HuH-7.5 (cell line): ENCODE results near the gene ISYNA1.

ENCODE experiments used
- DNase-seq: peaks from one replicate; pipeline ENCODE4 v3.0.0; 2011; ENCODE audit warnings: low spot score

The ISYNA1 gene

DNA sequence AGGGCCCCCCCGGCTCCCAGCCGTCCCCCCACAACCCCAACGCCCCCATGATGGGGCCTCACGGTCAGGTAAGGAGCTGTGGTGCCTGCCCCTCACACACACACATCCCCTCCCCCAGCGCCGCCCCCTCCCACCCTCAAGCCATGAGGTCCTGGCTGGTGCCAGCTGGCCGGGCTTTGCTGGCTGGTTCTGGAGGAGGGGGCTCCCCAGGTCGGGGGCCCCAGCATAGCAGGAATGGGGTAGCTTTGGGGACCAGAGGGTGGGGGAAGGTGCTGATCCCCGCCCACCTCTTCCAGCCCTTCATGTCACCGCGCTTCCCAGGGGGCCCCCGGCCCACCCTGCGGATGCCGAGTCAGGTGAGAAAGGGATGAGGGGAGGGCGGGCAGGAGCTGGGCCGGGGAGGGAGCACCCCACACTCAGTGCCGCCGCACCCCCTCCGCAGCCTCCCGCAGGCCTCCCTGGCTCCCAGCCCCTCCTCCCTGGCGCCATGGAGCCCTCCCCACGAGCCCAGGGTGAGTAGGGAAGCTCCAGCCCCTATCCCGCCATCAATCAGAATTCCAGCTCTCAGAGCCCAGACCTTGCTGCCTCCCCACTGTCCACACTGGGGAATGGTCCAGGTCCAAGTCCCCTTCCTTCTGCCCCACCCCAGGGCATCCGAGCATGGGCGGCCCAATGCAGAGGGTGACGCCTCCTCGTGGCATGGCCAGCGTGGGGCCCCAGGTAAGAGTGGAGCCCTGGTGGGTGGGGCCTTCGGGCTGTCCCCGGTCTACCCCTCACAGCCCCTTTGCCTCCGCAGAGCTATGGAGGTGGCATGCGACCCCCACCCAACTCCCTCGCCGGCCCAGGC lies 6.4 kb downstream of the ISYNA1 start:
- no peak for DNase-seq

DNA sequence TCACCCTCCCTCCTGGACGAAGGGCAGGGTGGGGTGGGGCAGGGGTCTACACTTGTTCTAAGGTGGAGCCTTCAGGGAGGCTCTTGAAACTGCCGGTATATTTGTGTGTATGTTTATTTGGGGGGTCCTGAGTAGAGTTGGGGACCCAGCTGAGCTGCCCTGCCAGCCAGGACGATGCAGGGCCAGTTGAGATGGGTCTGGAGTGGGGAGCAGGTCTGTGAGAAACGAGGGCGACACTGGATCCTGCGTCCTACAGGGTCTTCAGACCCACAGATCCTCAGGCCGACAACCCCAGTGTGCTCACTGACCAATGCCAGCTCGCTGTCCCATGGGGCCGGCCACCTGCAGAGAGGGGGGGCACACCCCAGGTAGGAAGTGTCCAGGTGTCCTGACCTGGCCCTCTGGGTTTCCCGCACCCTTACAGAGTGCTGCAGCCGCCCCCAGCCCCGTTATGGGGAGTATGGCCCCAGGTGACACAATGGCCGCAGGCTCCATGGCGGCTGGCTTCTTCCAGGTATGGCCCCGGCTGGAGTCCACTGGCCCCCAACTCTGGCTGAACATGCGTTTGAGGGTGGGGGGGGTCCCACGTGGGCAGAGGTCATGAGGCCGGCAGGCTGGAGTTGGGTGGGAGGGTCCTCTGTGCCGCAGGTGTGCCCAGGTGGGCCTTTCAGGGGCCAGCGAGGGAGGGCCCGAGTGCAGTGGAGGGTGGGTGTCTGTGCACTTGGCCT lies 7.4 kb downstream of the ISYNA1 start:
- DNase-seq = no peak

DNA sequence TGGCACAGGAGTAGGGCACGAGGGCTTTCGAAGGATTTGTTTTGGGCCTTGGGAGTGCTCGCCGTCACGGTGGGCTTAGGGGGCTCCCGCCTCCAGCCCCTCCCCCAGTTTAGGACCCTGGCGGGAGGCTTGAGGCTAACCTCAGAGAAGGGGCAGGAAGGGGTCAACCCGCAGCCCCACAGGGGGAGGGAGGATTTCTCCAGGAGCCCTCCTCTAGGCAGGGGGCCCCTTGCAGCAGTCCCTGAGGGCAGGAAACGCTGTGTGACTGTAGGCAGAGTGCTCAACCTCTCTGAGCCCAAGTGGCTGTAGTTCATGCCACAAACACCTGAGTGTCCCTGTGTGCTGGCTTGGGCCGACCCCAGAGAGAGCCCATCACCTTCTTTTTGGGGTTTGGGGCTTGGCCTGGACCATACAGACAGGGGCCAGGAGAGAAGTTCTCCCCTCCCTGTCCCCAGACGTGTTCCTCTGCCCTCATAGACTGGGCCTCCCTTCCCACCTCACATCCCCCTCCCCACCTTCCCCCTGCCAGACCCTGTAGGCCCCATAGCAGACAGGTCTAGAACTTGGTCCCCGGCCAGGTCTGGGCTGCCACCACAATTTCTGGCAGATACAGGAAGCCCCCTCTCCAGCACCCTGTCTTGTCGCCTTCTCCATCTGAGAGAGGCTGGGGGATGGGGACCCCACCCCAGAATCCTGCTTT lies 8.1 kb downstream of the ISYNA1 start:
- DNase-seq = no peak

DNA sequence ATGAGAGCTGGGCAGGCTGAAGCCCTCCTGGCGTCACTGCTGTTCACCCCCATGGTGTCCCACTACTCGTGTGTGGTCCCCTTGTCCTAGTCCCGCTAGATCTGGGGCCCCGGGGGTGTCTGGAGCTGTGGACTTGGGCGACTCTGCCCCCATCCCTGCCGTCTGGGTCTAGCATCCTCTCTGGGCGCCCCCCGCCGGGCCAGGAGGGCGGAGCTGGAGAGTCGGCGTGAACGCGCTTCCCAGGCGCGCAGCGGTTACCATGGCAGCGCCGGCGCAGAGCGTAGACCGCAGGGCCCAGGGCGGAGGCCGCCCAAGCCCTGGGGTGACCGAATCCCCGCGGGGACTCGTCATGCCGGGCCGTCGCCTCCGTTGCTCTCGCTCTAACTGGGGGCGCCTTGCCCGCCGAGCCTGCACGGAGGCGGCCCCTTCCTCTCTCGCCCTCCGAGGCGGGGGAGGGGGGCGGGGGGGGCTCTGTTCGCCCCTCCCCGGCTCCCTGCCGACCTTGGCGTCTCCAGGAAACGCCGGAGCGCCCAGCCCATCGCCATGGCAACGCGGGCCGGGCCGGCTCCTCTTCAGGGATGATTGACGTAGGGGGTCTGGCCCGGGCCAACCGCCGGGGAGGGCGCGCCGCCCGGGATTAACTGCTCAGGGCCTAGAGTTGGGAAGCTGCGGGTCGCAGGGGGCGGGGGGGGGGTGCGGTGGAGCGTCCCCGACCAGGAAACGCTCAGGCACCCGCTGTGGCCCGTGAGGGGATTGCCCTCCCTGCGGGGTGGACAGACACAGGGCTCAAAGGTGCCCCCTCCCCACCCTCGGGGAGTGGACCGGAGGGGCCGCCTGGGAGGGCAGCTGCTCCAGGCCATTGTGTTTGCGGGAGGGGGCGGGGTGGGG lies 8.9 kb downstream of the ISYNA1 start:
- no peak for DNase-seq

DNA sequence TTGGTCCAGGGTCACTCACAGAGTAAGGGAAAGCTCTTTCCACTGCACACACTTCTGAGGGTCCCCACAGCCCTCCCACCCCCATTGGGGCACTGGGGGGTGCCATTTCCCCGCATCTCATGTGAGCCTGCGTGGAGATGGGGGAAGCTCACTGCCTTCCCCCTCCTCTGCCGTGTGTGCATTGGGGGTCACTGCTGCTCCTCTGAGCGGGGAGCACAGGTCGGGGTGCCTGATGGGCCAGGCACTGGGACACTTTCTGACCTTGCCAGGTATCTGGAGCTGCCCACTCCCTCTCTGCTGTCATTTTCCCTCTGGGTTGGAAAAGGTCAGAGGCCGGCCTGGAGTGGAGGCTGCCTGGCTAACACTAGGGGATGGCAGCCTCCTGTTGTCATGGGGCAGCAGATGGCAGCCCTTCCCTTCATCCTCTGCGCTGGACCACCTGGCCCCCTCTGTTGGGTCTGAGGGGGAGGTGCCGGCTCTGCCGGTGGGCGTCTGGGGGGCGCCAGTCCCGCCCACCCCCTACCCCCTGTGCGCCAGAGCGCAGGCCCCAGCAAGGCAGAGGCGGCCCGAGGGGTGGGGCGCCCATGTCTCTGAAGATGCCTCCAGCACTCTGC lies 9.7 kb downstream of the ISYNA1 start:
- no peak for DNase-seq

DNA sequence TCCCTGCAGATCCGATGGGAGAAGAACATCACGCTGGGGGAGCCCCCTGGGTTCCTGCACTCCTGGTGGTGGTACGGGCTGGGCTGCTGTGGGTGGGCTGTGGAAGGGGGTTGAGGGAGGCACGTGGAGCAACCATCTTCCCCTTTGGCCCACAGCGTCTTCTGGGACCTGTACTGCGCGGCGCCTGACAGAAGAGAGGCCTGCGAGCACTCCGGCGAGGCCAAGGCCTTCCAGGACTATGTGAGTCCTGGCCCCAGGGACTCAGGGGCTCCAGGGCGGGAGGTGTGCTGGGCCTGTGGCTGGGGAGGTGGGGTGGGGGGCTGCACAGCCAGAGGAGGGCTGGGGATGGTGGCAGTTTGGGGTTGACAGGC lies 10.2 kb downstream of the ISYNA1 start:
- no peak for DNase-seq

DNA sequence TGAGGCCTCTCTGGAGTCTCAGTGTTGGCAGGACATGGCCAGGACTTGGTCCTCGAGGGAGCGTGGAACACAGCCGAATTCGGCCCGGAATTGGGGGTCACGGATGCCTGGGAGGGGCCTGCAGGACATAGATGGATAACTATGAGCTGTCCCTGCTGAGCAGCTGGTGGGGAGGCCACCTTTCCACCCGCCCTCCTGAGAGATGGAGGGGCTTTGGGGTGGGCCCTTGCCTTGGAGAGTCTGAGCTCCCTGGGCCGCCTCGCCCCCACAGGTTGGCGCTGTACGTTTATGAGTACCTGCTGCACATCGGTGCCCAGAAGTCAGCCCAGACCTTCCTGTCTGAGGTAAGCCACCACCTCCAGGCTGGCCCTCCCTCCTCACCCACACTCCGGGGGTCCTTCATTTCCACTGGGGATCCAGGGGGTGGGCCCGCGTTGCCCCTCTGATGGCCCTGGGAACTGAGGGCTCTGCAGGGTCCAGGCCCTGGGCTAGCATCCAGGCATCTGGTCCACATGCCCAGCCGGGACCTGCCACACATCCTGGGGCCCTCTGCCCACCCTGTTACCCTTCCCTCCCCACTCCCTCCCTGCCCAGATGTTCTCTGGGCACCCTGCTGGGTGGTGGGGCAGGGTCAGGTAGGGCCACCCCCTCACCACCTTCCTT lies 10.7 kb downstream of the ISYNA1 start:
- DNase-seq = no peak

DNA sequence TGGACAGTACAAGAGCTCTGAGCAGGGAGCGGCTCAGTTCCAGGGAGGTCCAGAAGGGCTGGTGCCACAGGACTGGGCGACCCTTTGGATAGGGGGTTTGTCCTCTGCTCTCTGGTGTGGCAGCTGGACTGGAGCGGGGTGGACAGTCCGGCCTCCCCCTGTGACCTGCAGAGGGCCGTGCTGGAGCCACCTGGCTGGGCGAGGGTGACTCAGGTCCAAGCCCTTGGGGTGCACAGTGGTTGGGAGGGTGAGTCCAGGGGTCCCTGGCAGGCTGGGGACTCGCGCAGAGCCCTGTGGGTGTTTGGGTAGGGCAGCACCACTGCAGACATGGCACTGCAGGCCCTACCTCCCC lies 11.5 kb downstream of the ISYNA1 start:
- DNase-seq = no peak

DNA sequence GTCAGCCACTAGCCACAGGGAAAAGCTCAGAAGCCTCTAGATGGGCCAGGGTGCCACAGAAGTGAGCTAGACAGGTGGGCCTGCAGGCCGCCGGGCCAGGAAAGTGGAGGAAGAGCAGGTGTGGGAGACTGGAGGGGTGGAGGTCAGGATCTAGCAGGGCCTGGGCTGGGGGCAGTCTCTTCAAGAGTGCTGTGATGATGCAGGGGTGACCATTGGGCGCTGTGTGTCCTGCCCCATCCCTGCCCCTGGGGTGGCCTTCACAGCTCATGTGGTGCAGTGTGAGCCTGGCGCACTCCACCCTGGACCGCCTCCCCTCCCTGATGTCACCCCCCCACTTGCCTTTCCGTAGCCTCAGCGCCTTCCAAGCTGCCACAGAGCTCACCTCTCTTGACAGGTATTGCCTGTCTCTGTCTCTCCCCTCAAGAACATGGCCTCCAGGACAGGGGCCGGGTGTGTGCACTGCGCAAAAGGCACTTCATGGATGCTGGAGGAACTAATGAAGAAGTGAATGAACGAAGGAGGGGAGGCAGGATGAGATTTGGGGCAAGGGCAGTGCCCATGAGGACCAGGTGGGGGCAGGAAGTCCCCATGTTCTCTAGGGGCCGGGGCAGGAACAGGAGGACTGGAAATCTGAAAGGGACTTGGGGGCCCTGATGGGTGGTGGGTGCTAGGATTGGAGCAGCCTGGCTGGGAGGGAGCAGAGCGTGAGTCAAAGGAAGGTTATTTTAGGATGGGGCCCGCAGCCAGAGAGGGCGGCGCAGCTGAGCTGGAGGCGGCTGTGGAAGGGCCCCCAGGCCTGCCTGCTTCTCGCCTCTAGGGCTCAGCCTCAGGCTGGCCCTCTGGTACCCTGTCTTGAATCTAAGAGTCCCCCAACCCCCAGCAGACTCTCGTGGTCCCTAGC lies 12.2 kb downstream of the ISYNA1 start:
- DNase-seq = no peak

DNA sequence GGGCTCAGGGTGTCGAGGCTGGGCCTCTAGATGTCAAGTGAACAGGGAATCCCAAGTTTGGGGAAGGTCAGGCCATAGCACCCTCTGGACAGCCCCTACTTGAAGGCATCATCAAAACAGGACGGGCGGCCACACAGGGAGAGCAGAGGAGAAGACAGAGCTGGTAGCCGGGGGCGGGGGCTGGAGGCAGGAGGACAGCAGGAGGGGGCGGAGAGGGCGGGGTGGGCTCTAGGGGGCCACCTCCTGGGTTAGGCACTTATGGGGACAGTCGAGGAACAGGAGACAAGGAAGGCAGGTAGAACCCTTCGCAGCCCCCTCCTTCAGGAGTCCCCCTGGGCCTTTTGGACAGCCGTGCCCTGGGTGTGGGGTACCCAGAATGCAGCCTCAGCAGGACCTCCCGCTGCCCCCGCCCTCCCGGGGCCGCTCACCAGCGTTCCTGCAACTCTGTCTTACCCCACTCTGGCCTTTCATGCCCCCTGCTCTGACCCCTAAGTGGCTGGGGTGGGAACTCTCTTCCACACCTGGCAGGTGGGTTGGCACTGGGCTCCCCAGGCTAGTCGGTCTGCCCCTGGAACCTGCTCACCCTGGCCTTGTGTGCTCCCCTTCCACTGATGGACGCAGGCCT lies 12.9 kb downstream of the ISYNA1 start:
- DNase-seq = no peak

DNA sequence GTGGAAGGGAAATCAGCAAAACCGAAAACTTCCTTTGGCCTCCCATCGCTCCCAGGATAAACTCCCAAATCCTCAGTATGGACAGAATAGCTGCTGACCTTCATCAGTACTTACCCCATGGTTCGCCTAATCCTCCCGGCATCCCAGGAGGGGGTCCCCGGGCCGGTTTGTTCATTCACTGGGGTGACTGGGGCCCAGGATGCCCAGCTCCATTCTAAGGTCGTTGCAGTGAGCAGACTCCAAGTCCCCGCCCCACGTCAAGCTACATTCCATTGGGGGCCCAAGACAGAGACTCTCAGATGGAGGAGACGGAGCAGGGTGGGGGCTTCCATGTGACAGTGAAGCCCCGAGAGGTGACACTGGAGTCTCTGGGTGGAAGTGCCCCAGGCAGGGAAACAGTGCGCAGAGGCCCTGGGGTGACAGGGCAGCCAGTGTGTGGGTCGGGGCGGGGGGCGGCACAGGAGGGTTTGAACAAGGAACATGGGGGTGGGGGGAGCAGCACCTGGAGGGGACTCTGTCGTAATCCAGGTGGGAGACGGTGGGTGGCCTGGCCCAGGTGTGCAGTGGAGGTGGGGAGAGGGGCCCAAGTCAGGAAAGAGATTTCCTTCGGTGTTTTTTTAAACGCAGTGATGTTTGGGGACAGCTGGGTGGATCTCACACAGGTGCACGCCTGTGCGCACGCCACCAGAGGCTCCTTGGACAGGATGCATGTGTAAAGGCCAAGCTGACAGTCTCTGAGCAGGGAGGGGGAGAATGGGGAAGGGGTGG lies 13.6 kb downstream of the ISYNA1 start:
- no peak for DNase-seq

DNA sequence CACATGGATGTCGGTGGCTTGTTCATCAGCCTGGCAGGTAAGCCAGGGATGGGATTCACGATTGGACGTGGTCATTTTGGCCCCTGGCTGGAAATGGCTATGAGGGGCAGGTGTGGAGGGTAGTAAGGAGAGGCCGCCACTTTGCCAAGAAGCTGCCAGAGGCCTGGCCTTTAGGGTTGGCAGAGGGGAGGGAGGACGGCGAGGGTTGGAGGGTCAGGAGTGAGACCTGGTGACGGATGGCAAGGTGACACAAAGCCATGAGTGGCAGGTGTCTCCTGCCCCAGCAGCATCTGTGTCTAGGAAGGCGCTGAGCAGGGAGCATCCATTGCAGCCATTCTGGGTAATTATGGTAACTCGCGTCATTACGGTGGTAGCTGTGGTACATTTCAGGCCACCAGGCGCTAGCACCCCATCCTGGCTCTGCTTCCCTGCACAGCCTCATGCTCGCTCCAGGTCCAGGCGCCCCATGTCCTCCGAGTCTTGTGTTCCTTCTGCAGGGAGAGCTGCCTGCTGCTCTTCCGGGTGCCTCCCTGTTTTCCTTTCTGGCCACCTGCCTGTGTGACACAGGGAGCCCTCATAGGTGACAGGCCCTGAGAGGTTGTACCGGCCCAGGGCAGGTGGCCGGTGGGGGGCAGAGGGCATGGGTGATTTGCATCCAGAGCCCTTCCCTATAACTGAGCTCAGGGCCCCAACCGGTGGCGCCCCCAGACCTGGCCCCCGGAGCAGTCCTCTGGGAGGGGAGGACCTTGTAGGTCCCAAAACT lies 14.5 kb downstream of the ISYNA1 start:
- DNase-seq = no peak

DNA sequence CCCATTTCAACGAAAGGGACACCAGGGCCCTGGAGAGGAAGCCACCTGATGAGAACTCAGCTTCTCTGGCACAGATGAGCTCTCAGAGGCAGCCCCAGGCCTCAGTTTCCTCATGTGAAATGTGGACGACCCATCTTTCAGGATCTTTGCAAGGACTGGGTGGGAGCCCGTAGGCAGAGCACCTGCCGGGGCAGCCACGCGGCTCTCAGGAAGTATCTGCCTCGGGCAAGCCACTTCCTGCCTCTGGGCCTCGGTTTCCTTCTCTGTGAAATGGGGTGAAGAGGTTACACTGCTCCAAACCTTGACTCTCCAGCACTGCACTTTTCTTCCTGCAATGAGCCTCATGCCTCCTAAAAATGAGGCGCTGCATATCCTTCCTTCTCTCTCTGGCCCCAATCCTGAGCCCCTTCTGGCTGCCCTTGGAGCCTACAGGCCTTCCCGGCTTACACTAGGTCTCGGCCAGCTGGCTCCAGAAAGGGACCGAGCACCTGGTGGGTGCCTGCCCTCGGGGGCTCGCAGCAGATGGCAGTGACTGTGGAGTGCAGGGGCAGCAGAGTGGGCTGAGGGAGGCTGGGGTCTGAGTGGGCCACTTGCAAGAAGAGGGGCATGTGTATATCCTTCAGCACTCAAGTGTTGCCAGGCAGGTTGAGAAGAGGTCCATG lies 15.3 kb downstream of the ISYNA1 start:
- DNase-seq = no peak

DNA sequence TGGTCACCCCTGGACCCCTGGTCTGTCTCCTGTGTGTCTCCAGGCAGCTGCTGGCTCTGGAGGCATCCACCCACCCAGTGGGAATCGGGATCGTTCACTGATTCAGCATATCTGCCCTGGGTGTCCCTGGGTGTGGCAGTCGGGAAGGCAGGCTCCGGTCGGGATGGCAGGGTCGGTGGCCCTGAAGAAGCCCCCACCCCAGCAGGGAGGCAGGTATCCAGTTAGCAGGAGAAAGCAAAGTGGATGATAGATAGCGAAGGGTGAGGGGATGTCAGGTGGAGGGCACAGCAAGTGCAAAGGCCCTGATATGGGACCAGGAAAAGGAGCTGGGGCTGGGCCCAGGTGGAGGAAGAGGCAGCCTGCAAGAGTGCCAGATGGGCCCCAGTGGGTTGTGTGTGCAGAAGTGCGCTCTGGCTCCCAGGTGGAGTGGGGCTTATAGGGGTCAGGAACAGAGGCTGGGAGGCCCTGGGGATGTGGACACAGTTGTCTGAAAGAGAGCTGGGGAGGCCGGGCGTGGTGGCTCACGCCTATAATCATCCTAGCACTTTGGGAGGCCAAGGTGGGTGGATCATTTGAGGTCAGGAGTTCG lies 16.5 kb downstream of the ISYNA1 start:
- no peak for DNase-seq

DNA sequence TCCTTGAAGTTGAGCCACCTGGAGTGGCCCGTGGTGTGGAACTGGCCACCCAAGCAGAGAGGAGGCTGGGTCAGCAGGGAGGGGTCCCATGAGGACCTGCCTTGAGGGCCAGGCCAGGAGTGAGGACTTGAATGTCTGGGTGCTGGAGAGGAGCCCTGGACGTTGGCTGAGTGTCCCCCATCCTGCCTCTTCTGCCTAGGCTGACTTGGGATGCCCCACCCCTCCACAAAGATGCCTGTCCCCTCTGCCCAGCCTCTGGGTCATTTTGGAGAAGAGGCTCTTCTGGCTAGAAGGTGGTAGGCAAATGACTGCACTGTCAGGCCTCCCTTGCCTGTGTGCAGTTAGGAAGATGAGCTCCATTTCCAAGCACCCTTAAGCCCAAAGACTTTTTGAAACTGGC lies 17.0 kb downstream of the ISYNA1 start:
- no peak for DNase-seq

DNA sequence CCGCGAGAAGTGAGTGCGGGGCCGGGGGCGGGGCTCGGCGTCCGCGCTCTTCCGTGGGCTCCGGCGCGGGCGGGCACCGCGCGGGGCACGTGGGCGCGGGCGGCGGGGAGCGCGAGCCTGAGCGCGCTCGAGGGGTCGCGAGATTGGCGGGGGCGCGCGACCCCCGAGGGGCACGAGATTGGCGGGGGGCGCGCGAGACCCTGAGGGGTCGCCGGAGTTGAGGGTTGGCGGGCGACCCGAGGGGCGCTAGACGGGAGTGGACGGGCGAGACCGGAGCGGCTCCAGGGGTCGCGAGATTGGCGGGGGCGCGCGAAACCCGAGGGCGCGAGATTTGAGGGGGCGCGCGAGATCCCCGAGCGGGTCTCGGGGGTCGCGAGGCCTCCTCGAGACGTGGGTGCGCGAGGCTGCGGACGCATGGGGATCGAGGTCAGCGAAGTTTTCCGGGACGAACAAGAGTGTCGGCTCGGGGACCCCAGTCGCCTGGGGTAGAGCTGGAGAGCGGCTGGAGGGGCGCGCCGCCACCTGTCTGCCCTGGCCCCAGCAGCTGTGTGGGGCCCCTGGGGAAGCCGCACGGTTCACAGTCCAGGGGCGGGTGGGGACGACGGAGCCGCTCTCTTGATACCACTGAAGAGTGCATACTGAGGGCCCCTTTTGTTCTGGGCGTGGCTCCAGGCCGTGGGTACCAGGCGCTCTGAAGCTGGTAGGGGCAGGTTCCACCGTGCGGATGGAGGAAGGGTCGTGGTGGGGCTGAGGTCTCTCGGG lies 18.1 kb downstream of the ISYNA1 start:
- DNase-seq = peak; percentile 82
